Smooth muscle cell (in vitro differentiated cells): ENCODE data around the gene ACTN4. TPM values are rescaled to one million over a fixed set of nuclear protein-coding genes. Genes with fewer than 3 reads are reported as not detected.

Experiments used
- DNase-seq: peaks from one replicate; lab custom pipeline; 2025; ENCODE audit not compliant: unreplicated experiment; lab: John Stamatoyannopoulos, UW
- H2AFZ ChIP-seq: fragments of 200-600 bp; sonication (generic); 2 replicates; pipeline ENCODE4 v1.6.0; 2016; ENCODE audit warnings: antibody characterized with exemption, low read depth, mild to moderate bottlenecking
- H3F3A ChIP-seq: fragments of 200-600 bp; sonication (generic); 2 replicates; pipeline ENCODE4 v1.6.0; 2017; ENCODE audit warnings: antibody characterized with exemption, low read depth
- H3K27ac ChIP-seq: fragments of 200-600 bp; sonication (generic); 2 replicates; pipeline ENCODE4 v1.5.1; 2016; ENCODE audit warnings: low read depth, mild to moderate bottlenecking
- H3K27me3 ChIP-seq: fragments of 200-600 bp; sonication (generic); 2 replicates; pipeline ENCODE4 v1.6.1; 2016; ENCODE audit warnings: low read depth, mild to moderate bottlenecking
- H3K36me3 ChIP-seq: fragments of 200-600 bp; sonication (generic); 2 replicates; pipeline ENCODE4 v1.5.1; 2016; ENCODE audit warnings: low read depth
- H3K4me1 ChIP-seq: fragments of 200-600 bp; sonication (generic); 2 replicates; pipeline ENCODE4 v1.5.1; 2016; ENCODE audit warnings: low read depth
- H3K4me2 ChIP-seq: fragments of 200-600 bp; sonication (generic); 2 replicates; pipeline ENCODE4 v1.6.0; 2016; ENCODE audit warnings: mild to moderate bottlenecking
- H3K4me3 ChIP-seq: fragments of 200-600 bp; sonication (generic); 2 replicates; pipeline ENCODE4 v1.5.1; 2016; ENCODE audit warnings: mild to moderate bottlenecking
- H3K79me2 ChIP-seq: fragments of 200-600 bp; sonication (generic); 2 replicates; pipeline ENCODE4 v1.6.0; 2016; ENCODE audit warnings: low read depth, mild to moderate bottlenecking
- H3K9ac ChIP-seq: fragments of 200-600 bp; sonication (generic); 2 replicates; pipeline ENCODE4 v1.6.0; 2016; ENCODE audit warnings: low read depth
- H3K9me3 ChIP-seq: fragments of 200-600 bp; sonication (generic); replicated peaks from 2 replicates; pipeline ENCODE4 v1.5.1; 2016; ENCODE audit warnings: low read depth
- H4K20me1 ChIP-seq: fragments of 200-600 bp; sonication (generic); 2 replicates; pipeline ENCODE4 v1.6.0; 2016; ENCODE audit warnings: low read depth
- CTCF ChIP-seq: fragments of 200-600 bp; sonication (generic); IDR thresholded peaks from 2 replicates; pipeline ENCODE4 v1.5.1; 2017; ENCODE audit warnings: borderline replicate concordance, mild to moderate bottlenecking, antibody characterized with exemption; ENCODE audit not compliant: insufficient read depth, poor library complexity, severe bottlenecking
- WGBS: methylation state at CpG from one replicate; pipeline ENCODE4 v1.1.7; 2016; ENCODE audit warnings: low lambda C conversion rate; 5-methylcytosine and 5-hydroxymethylcytosine counted together
- polyA plus RNA-seq: library from polyadenylated mRNA; unstranded; fragments of >200 nt; fragmentation: Nextera tagmentation; extraction: Ambion mirVana; gene quantifications from 2 replicates; pipeline ENCODE4 v1.2.1, GENCODE V29; 2016
- total RNA-seq: library from RNA; depleted of rRNA; stranded (reverse); fragments of >200 nt; gene quantifications from 2 replicates; pipeline ENCODE4 v1.2.3, GENCODE V29; 2014

ACTN4 gene
- total and polyA plus RNA-seq, 2 experiments from 2014 or later = 53.8 to 311 TPM

- no peak overlapping the region for H3K9ac ChIP-seq
These were observed 76.1 kb downstream of the ACTN4 start for GRCh38 chr19:38723606-38723965.

GRCh38 chr19:38723990-38724854 is 76.8 kb downstream of the ACTN4 start:
- TF ChIP-seq CTCF = no peak
- peaks cover 32% of the 10 kb centered on the region for H4K20me1 ChIP-seq
- 97% methylated on average over 41 of the region's 42 CpGs for WGBS
- H3K27ac ChIP-seq = no peak overlapping the region
- no peaks in the 10 kb centered on the region for H3K27me3 ChIP-seq
- no peaks in the 10 kb centered on the region for H3K36me3 ChIP-seq
- H3K9me3 ChIP-seq = no peaks in the 10 kb centered on the region
- H3K4me3 ChIP-seq = no peak overlapping the region
- no peak overlapping the region for H3K4me2 ChIP-seq
- no peak overlapping the region for H3K9ac ChIP-seq
- DNase-seq = no peak
- no peaks in the 10 kb centered on the region for H3K4me1 ChIP-seq
- H3F3A ChIP-seq = peaks cover 7% of the 10 kb centered on the region
- H3K79me2 ChIP-seq = peaks cover 4% of the 10 kb centered on the region
- no peak overlapping the region for H2AFZ ChIP-seq

More at GRCh38 chr19:38723606-38723965, 76.1 kb downstream of the ACTN4 start:
- H3K36me3 ChIP-seq = no peaks in the 10 kb centered on the region
- peaks cover 30% of the 10 kb centered on the region for H4K20me1 ChIP-seq
- no peaks in the 10 kb centered on the region for H3K27me3 ChIP-seq
- no peak for DNase-seq
- no peaks in the 10 kb centered on the region for H3K4me1 ChIP-seq
- H2AFZ ChIP-seq = no peak overlapping the region
- no peak overlapping the region for H3K27ac ChIP-seq
- no peaks in the 10 kb centered on the region for H3K9me3 ChIP-seq
- peaks cover 7% of the 10 kb centered on the region for H3F3A ChIP-seq
- no peak overlapping the region for H3K4me2 ChIP-seq
- WGBS = 60% methylated on average over 11 of the region's 11 CpGs
- H3K79me2 ChIP-seq = peaks cover 8% of the 10 kb centered on the region
- no peak for TF ChIP-seq CTCF
- no peak overlapping the region for H3K4me3 ChIP-seq

GRCh38 chr19:38725469-38726283 is 78.2 kb downstream of the ACTN4 start:
- no peak for TF ChIP-seq CTCF
- H3K4me1 ChIP-seq = no peaks in the 10 kb centered on the region
- WGBS = 95% methylated on average over 18 of the region's 21 CpGs

More at GRCh38 chr19:38725469-38726283, 78.2 kb downstream of the ACTN4 start:
- peaks cover 4% of the 10 kb centered on the region for H3K79me2 ChIP-seq
- H2AFZ ChIP-seq = no peak overlapping the region
- H3K27me3 ChIP-seq = no peaks in the 10 kb centered on the region
- H3K4me2 ChIP-seq = no peak overlapping the region
- no peak overlapping the region for H3K9ac ChIP-seq
- H3K9me3 ChIP-seq = no peaks in the 10 kb centered on the region
- no peak overlapping the region for H3K27ac ChIP-seq
- H4K20me1 ChIP-seq = peaks cover 25% of the 10 kb centered on the region
- H3K4me3 ChIP-seq = no peak overlapping the region
- no peaks in the 10 kb centered on the region for H3K36me3 ChIP-seq
- H3F3A ChIP-seq = peaks cover 12% of the 10 kb centered on the region
- DNase-seq = no peak
